ENCODE data around the gene ANKRD26. TPM values are rescaled to one million over a fixed set of nuclear protein-coding genes. Genes with fewer than 3 reads are reported as not detected.

Gene ANKRD26
- total RNA-seq, 1 donor from 2014 or later: 17.7 TPM

- Mint-ChIP-seq H3K27me3 (ENCODE audit: low read depth) (no peaks in the 10 kb centered on the region), H3K36me3 (peaks cover 2% of the 10 kb centered on the region), H3K9me3 (no peaks in the 10 kb centered on the region), H3K4me1 (no peaks in the 10 kb centered on the region), H3K4me3 (no peak overlapping the region), H3K27ac (no peak overlapping the region)
- no peak for TF ChIP-seq CTCF (IDR thresholded peaks at IDR 0.05; ENCODE audit: unreplicated experiment)
- DNase-seq (ENCODE audit: low spot score in 2 of 2, unreplicated experiment in 2 of 2): no peak
These were observed 119.0 kb downstream of the ANKRD26 start for GRCh38 chr10:26981232-26981824.

DNA sequence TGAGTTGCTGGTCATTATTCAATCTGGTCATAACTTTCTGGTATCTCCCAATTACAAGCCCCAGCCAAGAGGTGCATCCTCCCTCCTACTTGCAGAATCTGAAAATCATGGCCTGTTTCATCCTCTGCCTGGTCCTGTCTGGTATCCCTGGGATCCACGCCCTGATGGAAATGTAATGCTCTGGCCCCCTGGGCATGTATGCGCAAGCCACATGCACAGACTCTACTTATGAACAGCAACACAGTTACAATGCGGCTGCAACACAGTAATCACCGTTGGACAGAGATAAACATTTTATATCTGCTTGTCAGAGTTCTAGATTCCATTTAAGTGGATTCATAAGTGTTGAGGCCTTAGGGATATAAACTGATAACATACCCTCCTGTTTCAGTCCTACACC lies 121.8 kb downstream of the ANKRD26 start:
- Mint-ChIP-seq H3K36me3 (peaks cover 6% of the 10 kb centered on the region), H3K27ac (no peak overlapping the region), H3K27me3 (ENCODE audit: low read depth) (no peaks in the 10 kb centered on the region), H3K4me3 (no peak overlapping the region), H3K4me1 (no peaks in the 10 kb centered on the region), H3K9me3 (no peaks in the 10 kb centered on the region)
- TF ChIP-seq CTCF (IDR thresholded peaks at IDR 0.05; ENCODE audit: unreplicated experiment): no peak
- DNase-seq (ENCODE audit: low spot score in 2 of 2, unreplicated experiment in 2 of 2): no peak

DNA sequence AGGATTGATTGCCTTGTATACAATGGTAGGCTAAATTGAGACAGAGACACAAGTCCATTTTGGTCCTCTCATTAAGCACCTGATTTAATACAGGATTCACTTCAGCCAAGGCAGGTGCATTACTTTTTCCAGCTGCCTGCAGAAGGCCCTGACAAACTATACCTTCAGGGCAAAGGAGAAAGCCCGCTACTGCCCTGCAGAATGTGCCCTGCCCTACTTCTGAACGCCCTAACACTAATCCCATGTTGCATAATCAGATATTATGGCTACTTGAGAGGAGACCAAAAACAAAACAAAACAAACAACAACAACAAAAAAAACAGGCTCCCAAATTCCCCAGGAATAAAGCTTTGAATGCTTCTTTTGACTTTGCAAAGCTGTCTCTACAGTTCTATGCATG lies 122.7 kb downstream of the ANKRD26 start:
- Mint-ChIP-seq H3K27ac (no peak overlapping the region), H3K4me3 (no peak overlapping the region), H3K4me1 (no peaks in the 10 kb centered on the region), H3K36me3 (peaks cover 6% of the 10 kb centered on the region), H3K9me3 (no peaks in the 10 kb centered on the region), H3K27me3 (ENCODE audit: low read depth) (no peaks in the 10 kb centered on the region)
- no peak for DNase-seq (ENCODE audit: low spot score in 2 of 2, unreplicated experiment in 2 of 2)
- TF ChIP-seq CTCF (IDR thresholded peaks at IDR 0.05; ENCODE audit: unreplicated experiment): no peak

DNA sequence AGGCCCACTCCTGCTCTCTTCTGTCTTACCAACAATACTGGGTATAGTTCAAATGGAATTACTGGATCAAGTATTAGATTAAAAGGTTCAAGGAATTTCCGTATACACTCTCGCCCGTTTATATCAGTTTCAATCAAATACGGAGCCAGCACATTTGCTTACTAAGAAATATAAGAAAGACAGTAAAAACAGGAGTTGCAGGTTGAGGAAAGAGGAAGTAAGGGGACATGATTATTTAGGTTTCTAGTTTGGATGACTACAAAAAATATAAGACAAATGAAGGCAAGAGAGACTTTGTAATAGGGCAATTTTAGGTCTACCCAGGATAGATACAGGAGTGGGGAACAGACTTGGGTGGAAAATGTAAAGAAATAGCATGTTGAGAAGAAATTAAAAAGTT lies 129.6 kb downstream of the ANKRD26 start:
- Mint-ChIP-seq H3K36me3 (peaks cover 7% of the 10 kb centered on the region), H3K9me3 (no peaks in the 10 kb centered on the region), H3K4me1 (no peaks in the 10 kb centered on the region), H3K27ac (no peak overlapping the region), H3K27me3 (ENCODE audit: low read depth) (no peaks in the 10 kb centered on the region), H3K4me3 (no peak overlapping the region)
- no peak for DNase-seq (ENCODE audit: low spot score in 2 of 2, unreplicated experiment in 2 of 2)
- no peak for TF ChIP-seq CTCF (IDR thresholded peaks at IDR 0.05; ENCODE audit: unreplicated experiment)

DNA sequence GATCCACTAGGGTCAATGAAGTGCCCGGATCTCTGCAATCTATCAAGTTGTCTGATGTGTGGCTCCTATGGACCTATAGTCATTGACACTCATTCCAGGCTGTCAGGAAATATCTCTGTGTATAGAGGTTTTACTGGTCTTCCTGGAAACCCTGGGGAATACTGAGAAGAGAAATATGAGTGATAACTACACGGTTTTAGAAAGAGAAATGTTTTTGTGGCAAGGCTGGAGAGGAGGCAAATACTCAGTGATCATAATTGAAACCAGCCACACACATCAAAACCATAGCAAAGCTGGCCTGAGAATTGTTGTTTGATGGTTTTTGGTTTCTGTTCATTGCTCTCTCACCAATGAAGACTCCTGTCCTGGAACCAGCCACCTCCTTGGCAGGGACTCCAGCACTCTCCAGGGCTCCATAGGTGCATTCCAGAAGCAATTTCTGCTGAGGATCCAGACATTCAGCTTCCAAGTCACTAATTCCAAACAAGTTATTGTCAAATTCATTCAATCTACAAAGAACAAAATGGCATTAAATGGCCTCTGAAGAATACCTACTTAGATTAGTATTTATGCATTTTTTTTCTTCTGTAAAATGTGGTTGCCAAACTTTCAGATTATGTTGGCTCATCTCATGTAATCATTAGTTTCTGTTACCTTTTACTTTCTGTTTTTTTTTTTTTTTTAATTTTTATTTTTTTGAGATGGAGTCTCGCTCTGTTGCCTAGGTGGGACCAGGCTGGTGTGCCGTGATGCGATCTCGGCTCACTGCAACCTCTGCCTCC lies 131.0 kb downstream of the ANKRD26 start:
- no peak for DNase-seq (ENCODE audit: low spot score in 2 of 2, unreplicated experiment in 2 of 2)
- TF ChIP-seq CTCF (IDR thresholded peaks at IDR 0.05; ENCODE audit: unreplicated experiment): no peak
- Mint-ChIP-seq H3K9me3 (no peaks in the 10 kb centered on the region), H3K4me1 (no peaks in the 10 kb centered on the region), H3K27me3 (ENCODE audit: low read depth) (no peaks in the 10 kb centered on the region), H3K27ac (no peak overlapping the region), H3K4me3 (no peak overlapping the region), H3K36me3 (peaks cover 5% of the 10 kb centered on the region)

Data from mesothelial cell of epicardium (in vitro differentiated cells).